Stimulated activated CD4-positive, alpha-beta T cell treated with anti-CD3 and anti-CD28 coated beads, Interleukin-12 subunit alpha, Interleukin-12 subunit beta, amount 100 ng/mL, for 24 hours (primary cell): Measurements from ENCODE around the gene CREB3.

ENCODE experiments used
- DNase-seq, 2 experiments: peaks; one replicate each; pipeline ENCODE4 v3.0.0-alpha.2; 2020; ENCODE audit warnings: low read depth in 2 of 2

The CREB3 gene, protein sequence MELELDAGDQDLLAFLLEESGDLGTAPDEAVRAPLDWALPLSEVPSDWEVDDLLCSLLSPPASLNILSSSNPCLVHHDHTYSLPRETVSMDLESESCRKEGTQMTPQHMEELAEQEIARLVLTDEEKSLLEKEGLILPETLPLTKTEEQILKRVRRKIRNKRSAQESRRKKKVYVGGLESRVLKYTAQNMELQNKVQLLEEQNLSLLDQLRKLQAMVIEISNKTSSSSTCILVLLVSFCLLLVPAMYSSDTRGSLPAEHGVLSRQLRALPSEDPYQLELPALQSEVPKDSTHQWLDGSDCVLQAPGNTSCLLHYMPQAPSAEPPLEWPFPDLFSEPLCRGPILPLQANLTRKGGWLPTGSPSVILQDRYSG

DNA sequence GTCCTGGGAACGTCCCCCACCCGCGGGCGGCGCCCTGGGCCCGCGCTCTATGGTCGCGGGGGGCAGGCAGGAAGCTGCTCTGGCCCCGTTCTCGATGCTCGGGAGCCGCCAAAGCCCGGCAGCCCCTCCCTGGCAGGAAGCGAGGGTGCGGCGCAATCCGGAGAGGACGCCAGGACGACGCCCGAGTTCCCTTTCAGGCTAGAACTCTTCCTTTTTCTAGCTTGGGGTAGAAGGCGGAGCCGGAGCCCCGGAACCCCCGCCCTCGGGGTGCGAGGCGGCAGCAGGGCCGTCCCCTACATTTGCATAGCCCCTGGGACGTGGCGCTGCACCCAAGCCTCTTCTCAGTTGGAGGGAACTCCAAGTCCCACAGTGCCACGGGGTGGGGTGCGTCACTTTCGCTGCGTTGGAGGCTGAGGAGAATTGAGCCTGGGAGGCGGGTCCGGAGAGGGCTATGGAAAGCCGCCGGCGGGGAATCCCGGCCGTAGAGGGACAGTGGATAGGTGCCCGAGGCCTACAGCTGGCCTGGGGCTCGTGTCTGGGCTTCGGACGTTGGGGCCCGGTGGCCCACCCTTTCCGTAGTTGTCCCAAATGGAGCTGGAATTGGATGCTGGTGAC, at the start of gene CREB3, which contains the start of gene TLN1:
TSS of gene CREB3 (plus strand) at position 482 of the 615 bp plus-strand sequence. CDS start at position 589, 107 bp downstream.
TSS of gene TLN1 (minus strand) at position 11 of the 615 bp plus-strand sequence. CDS start 6,501 bp downstream, outside the sequence.
- peak; percentile 95 for DNase-seq

DNA sequence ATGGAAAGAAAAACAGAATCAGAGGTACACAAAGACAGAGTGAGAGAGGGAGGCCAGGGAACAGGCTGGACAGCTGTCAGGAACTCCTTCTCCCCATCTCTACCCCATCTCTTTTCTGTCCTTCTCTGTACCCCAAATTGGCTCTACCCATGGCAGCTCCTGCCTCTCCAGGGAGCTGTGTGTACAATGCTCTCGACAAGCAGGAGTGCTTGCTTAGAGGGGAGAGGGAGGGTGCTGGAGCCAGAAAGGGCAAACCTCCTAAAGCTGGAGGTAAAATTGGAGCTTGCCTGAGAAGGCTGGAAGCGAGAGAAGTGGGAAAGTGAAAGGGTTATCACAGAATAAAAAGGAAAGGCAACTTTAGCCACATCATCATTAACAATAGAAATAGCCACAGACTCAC, 49.1 kb upstream of the CREB3 start:
- no peak for DNase-seq

DNA sequence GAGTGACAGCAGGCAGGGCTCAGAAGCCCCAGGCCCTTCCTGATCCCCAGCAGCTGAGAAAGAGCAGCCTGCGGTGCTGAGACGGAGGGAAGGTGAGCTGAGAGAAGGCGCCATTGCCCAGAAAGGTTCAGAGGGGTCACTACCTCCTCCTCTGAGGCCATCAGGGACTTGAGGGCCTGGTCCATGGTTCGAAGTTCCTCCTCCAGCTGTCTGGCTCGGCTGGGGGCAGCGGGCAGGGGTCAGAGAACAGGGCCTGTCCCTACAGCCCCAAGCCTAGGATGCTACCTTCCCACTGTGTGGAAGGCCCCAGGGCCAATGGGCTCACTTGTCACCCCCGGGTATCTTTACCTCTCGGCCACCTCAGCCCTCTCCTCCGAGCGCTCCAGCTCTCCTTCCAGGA, 47.5 kb upstream of the CREB3 start:
- no peak for DNase-seq

DNA sequence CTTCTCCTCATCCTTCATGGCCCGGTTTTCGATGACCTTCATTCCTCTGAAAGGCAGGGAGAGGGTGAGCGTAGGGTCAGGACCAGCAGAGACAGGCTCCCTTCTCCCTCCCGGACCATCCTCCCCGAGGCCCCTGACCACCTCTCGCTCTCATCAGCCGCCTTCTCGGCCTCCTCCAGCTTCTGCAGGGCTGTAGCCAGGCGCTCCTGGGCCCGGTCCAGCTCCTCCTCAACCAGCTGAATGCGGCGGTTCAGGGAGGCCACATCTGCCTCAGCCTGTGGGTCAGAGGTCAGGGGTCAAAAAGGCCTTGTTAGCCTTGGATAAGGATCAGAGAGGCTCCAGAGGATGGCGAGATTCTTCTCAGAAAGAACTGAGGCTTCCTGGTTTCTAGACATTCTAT, 47.0 kb upstream of the CREB3 start:
- DNase-seq: no peak

DNA sequence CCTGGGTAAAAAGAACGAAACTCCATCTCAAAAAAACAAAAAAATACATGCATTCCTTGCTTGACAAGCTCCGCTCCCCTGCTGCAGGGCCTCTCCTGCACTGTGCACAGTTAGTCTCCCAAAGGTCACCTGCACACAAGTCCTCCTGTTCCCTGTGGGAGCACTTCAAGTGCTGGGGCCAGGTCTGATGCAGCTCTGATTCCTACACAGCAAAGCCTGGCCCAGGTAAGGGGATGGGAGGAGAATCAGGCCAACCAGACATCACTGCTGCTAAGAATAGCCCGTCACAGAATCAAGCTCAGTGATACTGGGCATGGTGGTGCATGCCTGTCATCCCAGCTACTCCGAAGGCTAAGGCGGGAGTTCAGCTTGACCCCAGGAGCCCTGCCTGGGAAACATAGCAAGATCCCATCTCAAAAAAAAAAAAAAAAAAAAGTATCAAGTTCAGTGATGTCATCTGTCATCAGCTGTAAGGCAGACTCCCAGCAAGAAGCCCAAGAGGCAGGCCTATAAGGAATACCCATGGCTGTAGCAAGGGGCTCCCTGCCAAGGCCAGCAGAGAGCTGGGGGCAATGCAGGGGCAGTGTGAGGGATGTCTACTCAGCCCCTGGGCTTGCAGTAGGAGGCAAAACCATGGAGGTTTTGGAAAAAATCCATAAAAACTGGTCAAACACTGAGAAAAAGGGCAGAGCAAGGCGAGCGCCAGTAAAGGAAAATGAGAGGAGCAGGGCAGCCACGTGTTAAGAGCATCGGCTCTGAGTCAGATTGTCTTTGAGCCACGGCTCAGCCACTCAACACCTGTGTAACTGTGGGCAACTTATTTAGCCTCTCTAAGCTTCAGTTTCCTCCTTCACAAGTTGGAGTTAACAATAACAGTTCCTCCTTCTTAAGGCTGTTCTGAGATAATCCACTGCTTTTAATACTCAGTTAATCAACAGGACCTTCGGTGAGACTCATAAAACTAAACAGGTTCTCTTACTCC, 46.0 kb upstream of the CREB3 start:
- DNase-seq: no peak

DNA sequence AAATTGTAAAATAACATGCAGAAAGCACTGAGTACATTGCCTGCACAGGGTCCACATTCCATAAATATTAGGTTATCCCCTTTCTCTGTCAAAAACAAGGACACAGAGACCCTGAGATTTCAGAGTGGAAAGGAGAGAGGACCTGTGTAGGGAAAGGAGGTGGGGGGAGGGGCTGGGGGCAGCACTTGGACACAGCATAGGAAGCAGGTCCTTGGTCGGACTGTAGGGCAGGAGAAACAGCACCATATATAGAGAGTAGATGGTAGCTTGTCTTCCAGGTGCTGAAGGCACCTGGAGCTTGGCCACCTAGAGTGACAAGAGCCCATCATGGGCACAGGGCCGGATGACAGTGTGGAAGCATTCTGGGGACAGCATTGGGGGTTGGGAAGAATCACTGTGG, 45.2 kb upstream of the CREB3 start:
- no peak for DNase-seq

DNA sequence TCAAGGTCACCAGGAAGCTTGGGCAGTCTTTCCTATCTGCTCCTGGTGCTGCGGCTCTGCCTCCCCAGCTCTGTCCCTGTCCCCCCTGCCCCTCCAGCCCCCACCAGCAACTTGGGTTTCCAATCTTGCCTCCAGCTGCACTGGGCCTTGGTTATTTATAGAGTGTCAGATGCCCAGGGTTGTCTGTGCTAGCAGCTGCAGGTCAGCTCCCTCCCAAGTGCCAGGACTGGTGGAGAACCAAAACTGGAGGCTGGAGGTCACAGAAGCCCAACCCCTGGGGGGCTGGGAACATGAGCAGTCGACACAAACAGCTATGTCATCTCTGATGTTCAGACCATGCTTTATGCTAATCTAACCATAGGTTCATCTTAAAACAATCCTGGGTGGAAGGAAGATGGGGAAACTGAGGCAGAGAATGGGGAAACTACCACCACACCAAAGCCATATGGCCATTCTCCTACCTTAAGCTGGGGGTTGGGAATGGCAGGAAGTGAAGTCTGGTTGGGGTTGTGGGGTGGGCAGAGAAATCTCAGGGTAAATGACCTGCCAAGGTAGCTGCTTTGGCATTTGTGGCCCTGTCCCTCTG, 44.4 kb upstream of the CREB3 start:
- no peak for DNase-seq

DNA sequence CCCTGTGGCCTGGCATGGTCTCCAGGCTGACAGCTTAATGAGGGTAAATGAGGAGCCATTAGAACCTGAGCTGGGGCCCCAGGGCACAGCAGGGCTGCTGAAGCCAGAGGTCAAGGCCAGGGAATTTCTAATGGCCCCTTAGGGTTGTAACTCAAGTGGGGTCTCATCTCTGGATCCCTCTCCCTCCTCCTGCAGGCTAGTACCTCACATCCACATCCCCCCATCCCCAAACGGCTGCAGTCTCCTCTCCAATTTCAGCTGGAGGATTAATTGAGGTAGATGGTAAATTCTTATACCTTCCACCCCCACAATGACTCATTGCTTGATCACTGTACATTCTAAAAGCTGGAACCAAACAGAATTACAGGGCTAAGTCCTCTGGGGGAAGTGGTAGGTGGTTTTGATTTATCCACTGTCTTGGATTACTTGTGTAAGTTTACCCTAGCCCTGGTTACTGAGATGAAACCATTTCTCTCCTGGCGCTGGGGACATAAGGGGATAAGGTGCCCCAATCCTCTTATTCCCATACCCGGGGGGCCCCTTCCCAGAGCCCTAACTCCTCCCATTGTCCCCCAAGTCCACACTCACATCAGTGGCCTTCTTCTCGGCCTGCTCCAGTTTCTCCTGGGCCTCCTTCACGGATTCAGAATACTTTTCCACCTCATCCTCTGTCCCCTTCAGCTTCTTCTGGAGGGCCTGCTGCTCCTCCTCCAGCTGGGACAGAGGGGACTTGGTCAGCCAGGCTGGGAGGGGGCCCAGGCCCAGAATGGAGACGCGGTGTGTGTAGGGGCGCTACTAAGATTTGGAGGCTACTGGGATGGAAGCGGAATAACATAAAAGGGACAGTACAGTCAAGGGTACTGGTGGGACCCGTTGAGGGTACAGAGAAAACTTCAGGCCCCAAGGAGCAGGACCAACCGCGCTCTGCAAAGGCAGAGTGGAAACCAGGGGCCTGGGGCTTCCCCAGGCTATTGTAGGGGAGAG, 43.6 kb upstream of the CREB3 start:
- DNase-seq: no peak

DNA sequence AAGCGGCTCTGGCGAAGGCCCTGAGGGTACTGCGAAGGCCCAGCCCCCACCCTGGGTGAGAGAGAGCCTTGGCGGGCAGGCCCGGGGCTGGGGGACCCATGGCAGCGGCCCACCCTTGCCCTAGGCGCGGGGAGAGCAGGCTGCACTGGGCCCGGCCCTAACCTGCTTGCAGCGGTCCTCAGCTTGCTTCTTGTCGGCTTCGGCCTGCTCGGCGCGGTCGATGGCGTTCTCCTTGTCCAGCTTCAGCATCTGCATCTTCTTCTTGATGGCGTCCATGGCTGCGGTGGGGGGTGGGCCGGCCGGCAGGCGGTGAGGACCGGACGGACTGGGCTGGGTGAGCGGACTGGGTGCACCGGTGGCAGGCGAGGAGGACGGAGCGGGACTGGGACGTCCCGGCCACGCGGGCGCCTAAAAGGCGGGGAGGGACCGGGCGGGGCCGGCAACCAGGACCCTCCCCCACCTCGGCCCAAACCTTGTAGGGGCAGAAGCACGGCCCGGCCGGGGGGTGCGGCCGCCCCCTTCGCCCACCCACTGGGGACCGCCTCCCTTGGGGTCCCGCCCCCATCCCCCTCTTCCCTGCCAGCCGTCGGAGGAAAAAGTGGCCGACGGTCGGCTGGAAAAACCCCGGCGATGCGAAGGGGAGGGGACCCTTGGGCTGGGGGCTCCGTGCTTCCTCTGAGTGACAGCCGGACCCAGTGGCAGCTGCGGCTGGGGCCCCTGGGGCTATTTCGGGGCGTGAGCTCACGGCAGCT, 42.7 kb upstream of the CREB3 start, which contains the start of gene TPM2:
TSS of gene TPM2 (minus strand) at position 384 of the 752 bp plus-strand sequence. CDS start at position 276, 108 bp downstream.
- no peak for DNase-seq

DNA sequence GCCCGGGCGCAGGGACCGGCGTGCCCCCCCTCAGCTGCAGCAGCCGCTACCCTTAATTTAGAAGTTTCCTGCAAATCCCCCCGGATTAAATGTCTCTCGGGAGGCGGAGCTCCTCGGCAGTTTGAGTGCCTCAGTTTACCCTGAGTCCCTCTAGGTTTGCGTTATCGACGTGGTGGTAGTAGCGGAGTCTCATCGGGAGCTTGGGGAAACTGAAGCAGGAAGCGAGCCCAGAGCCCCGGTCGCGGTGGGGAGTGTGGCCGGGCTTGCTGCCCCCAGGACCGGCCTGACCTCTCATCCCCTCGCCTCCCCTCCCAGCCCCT, 42.2 kb upstream of the CREB3 start:
- no peak for DNase-seq

DNA sequence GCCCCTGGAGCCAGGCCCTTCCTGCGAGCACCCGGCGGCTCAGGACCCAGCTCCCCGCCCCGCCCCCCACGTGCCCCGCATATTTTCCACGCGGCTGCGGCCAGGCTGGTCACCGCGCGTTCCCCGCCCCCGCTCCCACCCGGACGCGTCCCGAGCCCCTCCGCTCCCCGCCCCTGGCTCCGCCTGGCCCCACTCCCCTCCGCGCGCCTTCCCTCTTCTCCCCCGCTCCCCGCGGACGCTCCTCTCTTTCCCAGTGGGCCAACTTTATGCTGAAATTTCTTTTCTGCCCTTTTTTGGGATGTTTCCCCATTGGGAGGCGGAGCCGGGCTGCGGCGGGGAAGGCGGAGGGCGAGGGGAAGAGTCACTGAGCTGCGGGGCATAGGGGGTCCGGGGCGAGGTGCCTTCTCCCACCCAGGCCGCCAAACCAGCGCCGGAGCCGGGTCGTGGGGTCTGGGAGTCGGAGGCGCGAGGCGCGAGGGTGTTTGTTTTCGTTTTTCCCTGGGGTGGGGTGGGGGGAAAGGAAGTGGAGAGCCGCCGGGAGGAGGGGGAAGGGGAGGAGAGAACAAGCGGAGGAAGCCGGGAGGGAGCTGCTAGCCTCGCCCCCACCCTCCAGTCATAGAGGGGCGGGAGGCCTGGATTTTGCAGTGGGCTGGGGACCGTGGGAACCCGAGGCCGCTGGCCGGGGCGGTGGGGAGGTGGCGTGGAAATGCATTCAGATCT, 41.7 kb upstream of the CREB3 start:
- DNase-seq: peak in 1 of 2 experiments; percentile 45

DNA sequence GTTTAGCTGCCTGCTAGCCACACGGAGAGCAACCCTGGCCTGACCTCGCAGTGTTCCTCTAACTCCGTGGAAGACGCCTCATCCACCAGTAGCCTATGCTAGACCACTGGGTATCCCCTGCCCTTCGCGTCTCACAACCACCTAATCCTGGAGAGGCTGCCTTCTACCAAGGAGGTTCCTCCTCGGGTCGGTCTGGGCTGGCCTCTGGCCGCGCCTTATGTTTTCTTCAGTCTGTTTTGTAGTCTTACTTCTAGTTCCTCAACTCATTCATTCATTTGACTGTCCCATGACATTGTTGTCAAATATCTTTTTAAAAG, 41.2 kb upstream of the CREB3 start:
- no peak for DNase-seq

DNA sequence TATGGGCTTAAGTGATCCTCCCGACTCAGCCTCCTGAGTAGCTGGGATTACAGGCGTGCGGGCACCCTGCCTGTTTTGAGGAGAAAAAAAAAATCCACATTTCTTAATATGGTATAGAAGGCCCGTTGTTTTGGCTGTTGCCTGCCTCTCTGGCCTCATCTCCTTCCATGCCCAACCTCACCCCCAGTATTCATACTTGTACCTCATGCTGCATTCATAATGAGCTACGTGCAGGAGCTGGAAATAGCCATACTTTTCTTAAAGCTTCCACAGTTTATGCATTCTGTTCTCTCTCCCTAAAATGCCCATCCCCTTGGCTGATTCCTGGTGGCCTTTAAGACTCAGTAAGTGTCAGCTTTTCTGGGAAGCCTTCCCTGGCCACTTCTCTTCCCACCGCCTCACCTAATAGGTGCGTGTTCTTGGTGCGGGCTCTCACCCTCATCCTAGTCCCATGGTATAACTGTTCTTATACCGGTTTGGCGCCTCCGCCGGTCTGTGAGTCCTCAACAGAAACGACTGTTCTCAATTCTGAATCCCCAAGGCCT, 40.6 kb upstream of the CREB3 start:
- no peak for DNase-seq

DNA sequence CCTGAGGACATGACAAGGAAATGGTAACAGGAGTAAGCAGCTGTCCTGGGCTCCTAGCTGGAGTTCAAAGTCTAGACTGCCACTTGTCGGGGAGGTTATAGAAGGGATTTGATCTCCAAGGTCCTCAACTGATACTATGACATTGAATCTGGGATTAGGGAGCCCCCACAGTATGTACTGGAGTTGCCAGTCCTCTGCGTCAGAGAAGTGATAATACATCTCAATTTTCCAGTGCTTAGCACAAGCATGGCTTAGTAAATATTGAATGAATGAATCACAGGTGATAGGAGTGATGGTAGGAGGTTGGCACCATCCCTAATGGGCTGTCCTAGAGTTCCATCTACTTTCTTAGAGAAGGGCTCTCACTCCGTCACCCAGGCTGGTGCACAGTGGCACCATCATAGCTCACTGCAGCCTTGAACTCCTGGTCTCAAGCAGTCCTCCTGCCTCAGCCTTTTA, 36.5 kb upstream of the CREB3 start:
- DNase-seq: no peak

DNA sequence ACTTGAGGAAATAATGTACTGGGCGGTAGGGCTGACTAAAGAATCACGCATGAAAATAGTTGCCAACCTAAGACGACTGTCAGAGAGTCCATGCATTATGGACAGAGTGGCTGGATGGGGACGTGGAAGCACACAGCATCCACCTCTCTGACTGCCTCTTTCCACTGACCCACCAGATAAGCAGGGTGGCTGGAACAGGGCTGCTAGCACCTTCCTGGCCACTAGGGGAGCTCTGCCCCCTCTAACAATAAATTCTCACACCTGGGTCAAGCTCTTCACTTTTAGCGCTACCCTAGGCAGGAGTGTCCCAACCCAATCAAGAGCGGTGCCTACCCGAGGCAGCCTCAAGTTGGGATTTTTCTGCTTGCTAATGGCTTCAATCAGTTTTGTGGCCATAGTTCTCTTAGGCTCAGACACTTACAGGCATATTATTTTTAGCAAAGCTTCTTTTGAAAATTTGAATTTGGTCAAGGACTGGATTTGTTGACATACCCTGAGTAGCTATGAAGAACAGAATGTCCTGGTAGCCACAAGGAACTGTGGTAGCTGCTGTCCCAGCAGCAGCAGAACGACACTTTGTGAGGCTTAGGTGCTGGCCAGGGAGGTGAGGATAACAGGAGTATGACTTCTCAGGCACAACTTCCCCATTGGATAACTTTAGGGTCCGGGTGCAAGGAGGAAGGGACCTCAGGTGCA, 35.8 kb upstream of the CREB3 start:
- peak in 1 of 2 experiments; percentile 35 for DNase-seq

DNA sequence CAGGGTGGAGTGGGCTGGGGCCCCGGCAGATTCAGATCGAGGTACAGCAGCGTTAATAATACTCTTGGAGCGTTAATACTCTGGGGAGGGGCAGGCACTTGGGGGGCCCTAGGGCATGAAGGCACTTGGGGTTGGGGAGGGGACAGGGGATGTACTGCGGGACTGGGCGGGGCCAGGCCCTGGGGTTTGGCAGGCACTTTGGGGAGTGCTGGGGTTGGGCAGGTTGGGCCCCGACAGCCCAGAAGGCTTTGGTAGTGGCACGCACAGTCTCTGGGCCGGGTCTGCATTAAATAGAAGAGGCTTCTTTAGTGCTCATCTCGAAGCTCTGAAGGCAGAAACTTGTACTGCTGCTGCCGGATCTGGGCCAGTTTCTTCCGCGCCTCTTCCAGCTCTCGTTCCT, 35.0 kb upstream of the CREB3 start:
- DNase-seq: no peak

DNA sequence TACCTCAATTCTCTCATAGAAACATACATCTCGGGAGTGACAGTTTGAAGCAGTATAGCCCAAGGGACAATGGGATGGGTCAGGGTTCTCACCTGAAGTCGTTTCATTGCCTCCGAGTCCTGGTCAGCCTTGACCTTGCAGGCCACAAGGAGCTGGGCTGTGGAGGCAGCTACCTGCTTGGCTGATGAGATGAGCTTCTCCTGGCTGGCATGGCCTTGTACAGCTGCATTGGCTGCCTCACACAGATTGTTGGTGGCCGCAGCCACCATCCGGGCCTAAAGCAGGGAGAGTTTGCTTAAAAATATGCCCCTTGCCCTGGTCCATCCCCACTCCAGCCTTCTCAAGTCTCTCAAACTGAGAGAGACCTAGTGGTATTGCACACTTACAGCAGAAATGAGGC, 34.2 kb upstream of the CREB3 start:
- no peak for DNase-seq

DNA sequence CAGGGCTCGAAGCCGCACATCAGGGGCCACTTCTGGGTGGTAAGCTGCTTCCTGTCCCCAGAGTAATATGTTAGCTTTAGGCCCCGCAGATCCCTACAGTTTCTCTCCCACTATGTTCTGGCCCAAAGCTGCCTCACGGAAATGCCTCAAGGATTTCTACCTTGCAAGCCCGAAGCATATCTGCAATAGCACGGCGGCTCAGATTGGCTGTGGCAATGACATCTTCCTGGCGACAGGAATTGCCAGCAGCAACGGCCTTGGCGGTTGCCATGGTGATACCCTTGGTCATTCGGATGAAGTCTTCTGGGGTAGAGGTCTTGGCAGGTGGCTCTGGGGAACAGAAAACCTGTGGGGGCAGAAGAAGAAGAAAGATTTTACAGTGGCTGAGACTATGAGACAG, 32.4 kb upstream of the CREB3 start:
- DNase-seq: no peak
